Ecto neural progenitor cell (in vitro differentiated cells): Measurements from ENCODE around the gene DLG1.
"Not testable (repeated sequence)": the region's sequence is repeated elsewhere in the genome, so short reads cannot be mapped to it uniquely, and the experiment has no call there.

Experiments used
- DNase-seq: peaks from one replicate; pipeline ENCODE4 v3.0.0-alpha.2; 2018; ENCODE audit warnings: low spot score

The DLG1 gene

DNA sequence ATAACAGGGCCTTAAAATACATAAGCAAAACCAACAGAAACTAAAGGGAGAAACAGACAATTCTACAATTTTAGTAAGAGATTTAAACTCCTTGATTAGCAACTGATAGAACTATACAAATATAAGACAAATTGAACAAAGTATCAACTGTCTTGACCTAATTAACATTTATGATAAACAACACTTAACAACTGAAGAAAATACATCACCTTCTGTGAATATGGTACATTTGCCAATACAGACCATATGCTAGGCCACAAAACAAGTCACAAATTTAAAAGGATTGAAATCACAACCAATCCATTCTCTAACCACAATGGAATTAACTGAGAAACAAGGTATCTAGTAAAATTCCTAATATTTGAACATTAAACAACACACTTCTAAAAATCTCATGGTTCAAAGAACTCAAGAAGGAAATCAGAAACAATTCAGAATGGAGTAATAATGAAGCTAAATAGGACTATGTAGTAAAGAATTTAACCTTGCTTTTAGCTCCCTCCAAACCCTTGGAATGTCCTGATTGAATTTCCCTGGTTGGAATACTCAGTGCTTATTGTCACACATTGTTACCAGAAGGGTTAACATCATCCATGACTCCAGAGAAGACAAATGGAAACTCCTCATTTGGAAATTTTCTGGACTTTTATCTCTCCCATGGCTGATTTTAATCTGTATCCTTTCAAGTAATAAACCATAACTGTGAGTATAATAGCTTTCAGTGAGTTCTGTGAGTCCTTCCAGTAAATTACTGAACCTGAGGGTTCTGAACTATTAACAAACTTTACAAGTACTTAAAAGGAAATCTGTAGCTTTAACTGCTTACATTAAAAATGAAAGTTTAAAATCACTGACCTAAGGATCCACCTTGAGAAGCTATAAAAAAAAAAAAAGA is 88.8 kb downstream of the DLG1 start:
- DNase-seq, result no peak

DNA sequence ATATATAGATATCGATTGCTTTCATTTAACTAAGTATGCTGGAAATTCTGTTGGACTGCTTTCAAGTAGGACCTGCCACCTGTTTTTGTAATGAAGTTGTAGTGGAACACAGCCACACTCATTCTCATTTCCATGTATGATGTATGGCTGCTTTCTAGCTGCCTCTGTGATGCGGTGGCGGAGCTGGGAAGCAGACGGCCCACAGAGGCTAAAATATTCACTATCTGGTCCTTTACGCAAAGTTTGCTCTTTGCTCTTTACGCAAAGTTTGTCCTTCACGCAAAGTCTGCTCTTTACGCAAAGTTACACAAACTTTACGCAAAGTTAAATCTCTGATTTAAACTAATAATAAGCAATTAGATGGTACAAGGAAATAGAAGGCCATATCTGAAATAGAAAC is 91.5 kb downstream of the DLG1 start:
- DNase-seq, result no peak

DNA sequence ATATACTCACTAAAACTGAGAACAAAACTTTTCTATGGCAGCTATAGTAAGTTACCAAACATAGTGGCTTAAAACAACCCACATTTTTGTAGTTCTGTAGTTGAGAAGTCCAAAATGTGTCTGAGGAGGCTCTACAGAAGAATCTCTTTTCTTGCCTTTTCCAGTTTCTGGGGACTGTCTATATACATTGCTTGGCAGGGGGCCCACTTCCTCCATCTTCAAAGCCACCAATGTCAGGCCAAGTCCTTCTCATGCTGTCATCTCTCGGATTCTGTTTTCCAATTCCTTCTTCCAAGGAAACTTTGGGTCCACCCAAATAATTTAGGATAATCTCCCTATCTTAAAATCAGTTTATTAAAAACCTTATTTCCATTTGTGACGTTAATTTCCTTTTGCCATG is 92.7 kb downstream of the DLG1 start:
- no peak for DNase-seq

DNA sequence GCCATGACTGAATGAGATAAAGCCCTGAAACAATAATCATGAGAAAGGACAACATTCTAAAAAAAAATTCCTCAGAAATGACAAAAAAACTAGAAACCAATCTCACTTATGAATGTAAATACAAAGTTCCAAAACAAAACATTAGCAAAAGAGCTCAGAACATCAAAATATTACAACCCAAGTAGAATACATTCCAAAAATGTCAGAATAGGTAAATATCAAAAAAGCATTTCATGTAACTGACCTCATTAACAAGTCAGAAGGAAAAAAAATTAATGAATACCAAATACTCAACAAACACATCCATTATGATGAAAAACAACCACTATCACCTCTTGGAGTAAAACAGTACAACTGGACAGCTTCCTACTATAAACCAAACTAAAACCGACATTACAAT is 93.1 kb downstream of the DLG1 start:
- DNase-seq, result no peak

DNA sequence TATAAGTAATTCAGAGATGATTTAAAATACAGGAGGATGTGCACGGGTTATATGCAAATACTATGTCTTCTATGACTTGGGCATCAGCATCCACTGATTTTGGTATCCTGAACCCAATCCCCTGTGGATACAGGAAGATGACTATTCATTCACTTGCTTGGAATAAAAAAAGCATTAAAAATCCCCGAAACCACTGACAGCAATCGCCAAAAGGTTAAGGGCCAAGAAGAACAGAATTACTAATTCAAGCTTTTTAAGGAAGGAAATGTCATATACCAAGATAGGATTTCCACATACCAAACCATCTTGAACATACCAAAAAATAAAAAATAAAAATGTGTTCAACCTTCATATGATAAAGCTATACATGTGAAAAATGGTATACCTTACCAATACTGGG is 93.7 kb downstream of the DLG1 start:
- no peak for DNase-seq

DNA sequence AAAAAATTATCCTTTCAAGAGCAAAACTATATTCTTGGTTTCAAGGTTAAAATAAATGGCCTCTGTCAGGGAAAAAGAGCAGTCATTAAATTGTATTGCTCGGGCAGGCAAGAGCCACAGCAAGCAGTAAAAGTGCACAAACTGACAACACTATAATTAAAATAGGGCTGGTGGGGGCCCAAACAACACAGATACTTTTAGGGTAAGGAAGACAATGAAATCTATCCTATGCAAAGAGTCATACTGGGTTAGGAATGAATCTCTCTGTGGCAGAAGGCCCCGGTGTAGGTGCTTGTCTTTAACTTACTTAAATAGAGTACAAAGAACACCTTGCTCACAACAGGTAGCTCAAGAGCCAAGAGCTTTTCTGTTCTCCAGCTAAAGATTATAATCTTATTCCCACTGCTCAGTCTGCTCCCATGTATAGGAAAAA is 94.7 kb downstream of the DLG1 start:
- DNase-seq, result no peak

DNA sequence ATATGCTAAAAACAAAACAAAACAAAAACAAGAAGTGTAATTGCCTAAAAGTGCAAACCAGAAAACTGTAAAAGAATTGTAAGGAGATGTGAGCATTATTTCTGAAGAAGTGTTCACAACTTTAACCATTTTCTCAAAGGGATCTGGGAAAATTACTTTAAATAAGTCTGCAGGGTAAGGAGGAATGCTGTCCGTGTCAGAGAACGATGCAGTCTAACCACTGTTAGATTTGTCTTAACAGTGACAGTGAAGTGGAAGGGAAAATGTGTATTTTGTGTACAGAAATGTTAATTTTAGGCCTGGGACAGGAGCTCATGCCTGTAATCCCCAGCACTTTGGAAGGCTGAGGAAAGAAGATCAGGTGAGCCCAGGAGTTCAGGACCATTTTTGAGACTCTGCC is 95.7 kb downstream of the DLG1 start:
- no peak for DNase-seq

DNA sequence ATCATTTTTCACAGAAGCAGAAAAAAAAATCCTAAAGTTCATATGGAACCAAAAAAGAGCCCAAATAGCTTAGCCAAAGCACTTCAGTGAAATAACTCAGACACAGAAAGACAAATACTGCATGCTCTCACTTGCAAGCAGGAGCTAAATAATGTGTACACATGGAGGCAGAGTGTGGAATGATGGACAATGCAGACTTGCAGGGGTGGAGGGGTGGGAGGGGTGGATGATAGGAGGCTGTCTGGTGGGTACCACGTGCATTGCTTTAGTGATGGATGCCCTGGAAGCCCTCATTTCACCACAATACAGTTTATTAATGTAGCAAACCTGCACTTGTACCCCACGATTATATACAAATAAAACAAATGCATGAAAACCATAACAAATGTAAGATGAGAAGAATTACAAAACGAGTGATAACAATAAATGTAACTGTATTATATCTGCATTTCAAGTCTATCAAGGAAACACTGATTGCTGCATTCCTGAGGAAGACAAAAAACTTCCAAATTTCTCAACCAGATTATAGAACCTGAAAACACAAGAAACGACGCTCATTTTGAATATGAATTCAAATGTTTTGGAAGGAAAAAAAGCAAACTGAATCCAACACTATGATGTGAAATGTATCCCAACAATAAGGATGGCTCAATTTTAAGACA is 96.5 kb downstream of the DLG1 start:
- no peak for DNase-seq

DNA sequence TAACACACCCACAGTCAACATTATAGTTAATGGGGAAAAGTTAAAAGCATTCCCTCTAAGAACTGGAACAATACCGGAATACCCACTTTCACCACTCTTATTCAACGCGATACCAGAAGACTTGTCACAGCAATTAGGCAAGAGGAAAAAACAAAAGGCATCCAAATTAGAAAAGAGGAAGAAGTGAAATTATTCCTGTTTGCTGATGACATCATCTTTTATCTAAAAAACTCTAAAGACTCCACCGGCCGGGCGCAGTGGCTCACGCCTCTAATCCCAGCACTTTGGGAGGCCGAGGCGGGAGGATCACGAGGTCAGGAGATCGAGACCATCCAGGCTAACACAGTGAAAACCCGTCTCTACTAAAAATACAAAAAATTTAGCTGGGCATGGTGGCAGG is 97.6 kb downstream of the DLG1 start:
- DNase-seq, result not testable (repeated sequence)

DNA sequence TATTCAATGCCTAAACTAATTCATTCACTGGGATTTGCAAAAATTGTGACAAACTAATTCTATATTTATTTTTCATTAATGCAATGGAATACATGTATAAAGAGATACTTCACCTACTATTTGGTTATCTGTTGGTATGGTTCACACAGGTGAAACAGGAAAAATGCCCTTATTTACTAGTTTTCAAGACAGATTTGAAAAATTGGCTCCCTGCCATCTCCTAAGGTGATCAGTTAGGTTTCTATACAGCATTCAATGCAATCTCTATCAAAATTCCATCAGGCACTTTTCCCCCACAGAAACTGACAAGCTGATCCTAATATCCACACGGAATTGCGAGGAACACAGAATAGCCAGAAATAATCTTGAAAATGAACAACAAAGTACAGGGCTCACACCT is 101.1 kb downstream of the DLG1 start:
- no peak for DNase-seq

DNA sequence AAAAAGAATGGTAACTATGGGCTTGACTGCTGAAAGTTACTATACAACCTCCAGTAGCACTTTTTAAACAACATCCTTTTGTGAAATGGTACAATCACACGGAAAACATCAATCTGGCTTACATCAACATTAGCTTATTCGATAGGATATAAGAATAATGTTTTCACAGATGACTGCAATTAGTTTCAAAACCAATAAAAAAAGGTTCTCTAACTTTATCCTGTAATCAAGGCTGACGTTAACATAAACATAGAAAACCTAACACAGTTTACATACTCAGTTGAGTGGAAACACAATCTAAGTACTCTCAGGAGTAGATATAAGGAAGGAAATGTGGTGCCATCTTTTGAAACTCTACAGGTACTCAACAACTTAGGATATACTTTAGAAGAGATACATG is 102.2 kb downstream of the DLG1 start:
- no peak for DNase-seq

DNA sequence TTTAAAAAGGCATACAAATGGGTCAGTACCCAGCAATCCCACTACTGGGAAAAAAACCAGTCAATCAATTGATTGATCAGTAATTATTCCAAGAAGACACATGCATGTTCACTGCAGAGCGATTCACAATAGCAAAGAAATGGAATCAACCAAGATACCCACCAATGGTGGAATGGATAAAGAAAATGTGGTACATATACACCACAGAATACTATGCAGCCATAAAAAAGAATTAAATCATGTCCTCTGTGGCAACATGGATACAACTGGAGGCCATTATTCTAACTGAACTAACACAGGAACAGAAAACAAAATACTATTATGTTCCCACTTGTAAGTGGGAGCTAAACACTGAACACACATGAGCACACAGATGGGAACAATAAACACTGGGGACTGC is 103.1 kb downstream of the DLG1 start:
- no peak for DNase-seq

DNA sequence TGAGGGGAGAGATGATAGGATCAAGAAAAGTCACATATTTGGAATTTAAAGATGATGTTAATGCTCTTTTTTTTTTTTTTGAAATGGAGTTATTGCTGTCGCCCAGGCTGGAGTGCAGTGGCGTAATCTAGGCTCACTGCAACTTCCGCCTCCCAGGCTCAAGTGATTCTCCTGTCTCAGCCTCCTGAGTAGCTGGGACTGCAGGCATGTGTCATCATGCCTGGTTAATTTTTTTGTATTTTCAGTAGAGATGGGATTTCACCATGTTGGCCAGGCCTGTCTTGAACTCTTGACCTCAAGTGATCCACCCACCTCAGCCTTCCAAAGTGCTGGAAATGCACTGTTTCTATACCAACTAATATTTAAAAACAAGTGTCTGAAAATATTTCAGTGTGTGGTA is 104.7 kb downstream of the DLG1 start:
- DNase-seq, result not testable (repeated sequence)

DNA sequence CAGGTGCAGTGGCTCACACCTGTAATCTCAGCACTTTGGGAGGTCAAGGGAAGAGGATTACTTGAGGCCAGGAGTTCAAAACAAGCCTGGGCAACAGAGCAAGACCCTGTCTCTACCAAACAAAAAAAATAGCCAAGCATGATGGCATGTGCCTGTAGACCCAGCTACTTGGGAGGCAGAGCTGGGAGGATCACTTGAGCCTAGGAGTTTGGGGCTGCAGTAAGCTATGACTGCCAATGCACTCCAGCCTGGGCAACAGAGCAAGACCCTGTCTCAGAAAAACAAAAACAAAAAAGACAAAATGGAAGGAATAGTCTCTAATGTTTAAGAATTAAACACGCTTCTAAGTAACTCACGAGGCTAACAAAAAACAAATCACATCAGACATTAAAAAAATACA is 106.5 kb downstream of the DLG1 start:
- no peak for DNase-seq

DNA sequence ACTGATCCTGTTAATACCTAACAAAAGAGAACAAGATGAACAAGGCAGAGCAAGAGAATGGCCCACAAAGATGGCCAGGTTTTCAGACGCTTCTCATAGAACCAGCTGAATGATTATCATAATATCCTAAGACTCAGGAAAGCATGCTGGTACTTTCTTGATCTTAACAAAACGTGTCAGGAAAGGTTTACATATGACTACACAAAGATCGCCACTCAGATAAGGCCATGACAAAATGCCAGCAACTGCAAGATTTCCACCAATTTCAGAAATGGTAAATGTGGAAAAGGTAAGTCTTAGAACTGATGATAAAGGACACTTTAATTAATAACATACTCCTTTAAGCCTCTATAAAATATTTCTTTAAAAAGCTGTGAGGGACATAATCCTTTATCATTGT is 108.8 kb downstream of the DLG1 start:
- no peak for DNase-seq

DNA sequence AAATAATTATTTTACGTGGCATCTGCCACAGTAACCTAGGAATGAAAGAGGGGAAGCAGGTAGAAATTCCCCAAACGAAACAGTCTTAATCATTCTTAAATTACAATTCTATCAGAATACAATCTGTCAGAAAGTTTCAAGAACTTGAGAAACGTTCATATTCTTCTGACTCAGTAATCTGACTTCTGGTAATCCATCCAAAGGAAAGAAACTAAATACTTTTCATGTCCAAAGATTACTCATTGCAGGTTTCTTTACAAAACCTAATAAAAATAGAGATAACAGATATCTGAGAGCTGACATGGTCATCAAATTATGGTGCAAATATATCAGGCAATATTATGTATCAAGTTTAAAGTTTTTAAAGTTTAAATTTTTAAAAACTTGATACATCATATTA is 109.4 kb downstream of the DLG1 start:
- DNase-seq, result no peak

DNA sequence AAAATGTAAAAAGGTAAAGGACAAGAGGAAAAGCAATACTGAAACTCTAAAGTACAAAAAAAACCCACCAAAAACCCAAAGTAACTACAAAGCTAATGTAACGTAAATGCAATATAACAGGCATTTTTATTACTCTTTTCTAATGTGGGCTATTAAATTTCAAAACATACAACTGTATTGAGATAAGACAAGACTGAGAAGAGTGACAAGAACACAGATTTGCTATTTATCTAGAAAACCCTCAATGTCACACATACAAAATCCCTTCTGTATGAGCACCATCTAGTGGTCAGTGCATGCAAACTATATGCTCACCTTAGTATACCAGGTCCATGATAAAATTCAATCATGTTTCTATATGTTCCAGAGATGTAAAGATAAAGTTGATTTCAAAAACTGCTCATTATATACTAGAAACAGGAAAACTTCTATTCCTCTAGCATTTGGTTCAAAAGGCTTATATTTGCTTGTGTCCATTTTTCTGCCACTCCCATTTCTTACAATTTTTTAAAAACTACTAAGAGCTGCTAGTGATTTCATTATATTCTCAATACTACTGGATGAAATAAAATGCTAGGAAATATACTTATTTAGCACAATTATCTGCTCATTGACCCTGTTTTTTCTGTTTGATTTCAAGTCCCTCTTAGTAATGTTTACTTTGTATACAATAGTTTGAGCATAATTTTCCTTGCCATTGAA is 111.4 kb downstream of the DLG1 start:
- no peak for DNase-seq

DNA sequence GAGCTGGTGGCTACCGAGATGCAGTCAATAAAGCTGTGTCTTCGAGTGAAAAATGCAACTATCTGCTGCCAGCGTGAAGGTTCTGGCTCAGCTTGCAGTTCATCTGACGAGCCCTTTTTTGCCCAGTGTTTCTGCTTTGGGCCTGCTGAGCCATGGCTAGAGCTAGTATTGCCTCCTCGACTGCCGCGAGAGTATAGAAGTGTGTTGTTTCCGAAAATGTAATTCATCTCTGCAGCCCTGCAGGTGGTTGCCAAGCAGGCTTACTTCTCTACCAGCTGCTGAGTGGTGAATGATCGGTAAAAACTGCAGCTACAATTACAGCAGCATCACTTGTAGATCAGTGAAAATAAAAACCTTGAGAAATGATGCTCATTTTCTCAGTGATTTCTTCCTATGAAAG is 114.8 kb downstream of the DLG1 start:
- DNase-seq, result no peak

DNA sequence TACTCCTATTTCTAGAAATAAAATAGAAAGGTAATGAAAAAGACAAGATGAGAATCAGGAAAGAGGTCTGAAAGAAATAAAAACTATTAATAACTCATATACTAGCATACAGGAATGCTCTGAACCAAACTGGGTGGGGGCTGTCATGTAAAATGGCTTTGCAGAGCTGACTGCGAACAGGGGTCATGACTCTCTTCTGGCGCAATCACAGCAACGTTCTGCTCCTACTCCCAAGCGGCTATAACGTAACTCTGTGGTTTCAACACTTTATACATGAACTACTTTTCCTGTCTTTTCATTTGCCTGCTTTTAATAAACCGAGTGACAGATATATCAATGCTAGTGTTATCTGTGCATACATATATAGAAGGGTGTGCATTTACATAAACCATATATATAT is 116.7 kb downstream of the DLG1 start:
- no peak for DNase-seq

DNA sequence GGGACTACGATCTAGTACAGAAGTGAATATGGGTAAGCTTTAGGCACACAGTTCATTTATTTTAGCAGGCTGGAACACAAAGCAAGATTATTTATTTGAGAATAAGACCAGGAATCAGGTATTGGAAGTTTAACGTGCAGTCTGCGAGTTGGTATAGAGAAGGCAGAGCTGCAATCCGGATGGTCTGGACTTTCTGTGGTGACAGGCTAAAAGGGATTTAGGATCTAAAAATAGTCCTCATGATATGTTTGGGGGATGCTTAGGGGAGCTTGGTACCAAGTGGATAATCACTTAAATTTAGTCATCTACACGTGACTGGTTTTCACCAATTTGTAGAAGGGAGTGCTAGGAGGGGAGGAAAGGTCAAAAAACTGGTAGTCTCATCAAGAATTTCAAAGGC is 119.4 kb downstream of the DLG1 start:
- DNase-seq, result no peak

DNA sequence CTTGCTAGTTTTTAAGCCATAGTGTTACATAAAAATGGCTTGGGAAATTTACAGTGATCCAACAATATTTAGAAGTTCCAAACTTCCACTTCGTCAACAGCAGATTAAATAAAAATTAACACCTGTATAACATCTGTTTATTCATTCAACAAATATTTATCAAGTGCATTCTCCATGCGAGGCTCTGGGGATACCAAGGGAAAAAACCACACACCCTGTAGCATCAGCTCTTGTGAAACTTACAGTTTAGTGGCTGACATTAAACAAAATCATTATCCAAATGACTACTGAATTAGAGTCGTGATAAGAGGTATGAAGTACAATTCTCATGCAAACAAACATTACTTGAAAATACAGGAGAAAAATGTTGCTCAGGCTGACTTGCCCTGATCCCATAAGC is 122.9 kb downstream of the DLG1 start:
- no peak for DNase-seq

DNA sequence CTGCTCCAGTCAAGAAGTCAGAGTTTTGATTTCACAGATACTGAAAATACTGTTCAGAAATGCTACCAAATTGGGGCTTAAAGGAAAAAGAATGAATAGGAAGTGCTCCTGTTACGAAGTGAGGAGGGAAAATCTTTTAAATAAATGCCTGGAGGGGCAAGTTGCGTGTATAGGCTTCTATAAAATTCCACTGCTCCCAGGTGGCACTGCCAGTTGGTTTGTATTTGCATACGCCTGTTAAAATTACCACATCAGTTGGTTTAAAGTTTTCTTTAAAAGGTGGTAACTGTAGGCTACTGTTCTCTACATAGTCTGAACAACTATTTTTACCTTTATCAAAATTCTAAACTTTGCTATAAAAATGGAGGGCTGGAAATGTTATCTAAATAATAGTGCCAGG is 123.5 kb downstream of the DLG1 start:
- DNase-seq, result no peak

DNA sequence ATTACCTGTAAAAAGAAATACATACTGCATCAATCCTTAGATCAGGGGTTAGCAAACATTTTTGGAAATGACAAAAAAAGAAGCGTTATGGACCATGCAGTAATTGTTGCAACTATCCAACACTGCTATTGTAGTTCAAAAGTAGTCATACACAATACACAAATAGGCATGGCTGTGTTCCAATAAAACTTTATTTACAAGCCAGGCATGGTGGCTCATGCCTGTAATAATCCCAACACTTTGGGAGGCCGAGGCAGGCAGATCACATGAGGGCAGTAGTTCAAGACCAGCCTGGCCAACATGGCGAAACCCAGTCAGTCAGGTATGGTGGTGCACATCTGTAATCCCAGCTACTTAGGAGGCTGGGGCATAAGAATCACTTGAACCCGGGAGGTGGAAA is 124.8 kb downstream of the DLG1 start:
- DNase-seq, result no peak
